Renal cortical epithelial cell (primary cell): ENCODE measurements around the gene HEXIM1. TPM values are rescaled to one million over a fixed set of nuclear protein-coding genes. Genes with fewer than 3 reads are reported as not detected.
A peak's percentile ranks its signal among the peaks of the same experiment; 100 is the strongest.

Experiments used
- DNase-seq: peaks from one replicate; pipeline ENCODE4 v3.0.0-alpha.2; 2011; ENCODE audit warnings: low read depth
- total RNA-seq: library from RNA; depleted of rRNA; stranded (reverse); fragments of >200 nt; gene quantifications from 2 replicates; pipeline ENCODE4 v1.2.3, GENCODE V29; 2014

HEXIM1 gene
- total RNA-seq, 1 donor from 2014 or later, result 38.0 TPM

- no peak for DNase-seq
These were observed 19.3 kb upstream of the HEXIM1 start for GRCh38 chr17:45128989-45129388.

GRCh38 chr17:45129426-45129939, 18.8 kb upstream of the HEXIM1 start:
- DNase-seq, result peak; percentile 28

- peak; percentile 38 for DNase-seq
These were observed 18.2 kb upstream of the HEXIM1 start for GRCh38 chr17:45129940-45130680.

- no peak for DNase-seq
These were observed 17.3 kb upstream of the HEXIM1 start for GRCh38 chr17:45130681-45131615.

GRCh38 chr17:45131616-45132319, 16.5 kb upstream of the HEXIM1 start:
- no peak for DNase-seq

GRCh38 chr17:45132320-45132571, 16.0 kb upstream of the HEXIM1 start, which contains the start of gene PLCD3:
Gene PLCD3 (minus strand): TSS chr17:45132515. CDS start chr17:45132410, 105 bp downstream.
- no peak for DNase-seq

GRCh38 chr17:45132572-45133463, 15.5 kb upstream of the HEXIM1 start:
- peak; percentile 50 for DNase-seq

- DNase-seq, result peak; percentile 98
These were observed 12.9 kb upstream of the HEXIM1 start, which contains the start of gene ACBD4 for GRCh38 chr17:45135192-45135977. Gene ACBD4 (plus strand): TSS chr17:45135687. CDS start chr17:45136145, 458 bp downstream.

- DNase-seq, result no peak
These were observed 12.1 kb upstream of the HEXIM1 start for GRCh38 chr17:45135978-45136791.

- no peak for DNase-seq
These were observed 11.3 kb upstream of the HEXIM1 start for GRCh38 chr17:45136846-45137560.

GRCh38 chr17:45137561-45138305, 10.5 kb upstream of the HEXIM1 start:
- DNase-seq, result no peak

GRCh38 chr17:45138911-45139532, 9.3 kb upstream of the HEXIM1 start:
- no peak for DNase-seq

GRCh38 chr17:45139533-45139920, 8.7 kb upstream of the HEXIM1 start:
- DNase-seq, result no peak

- no peak for DNase-seq
These were observed 5.1 kb upstream of the HEXIM1 start for GRCh38 chr17:45143094-45143670.

- no peak for DNase-seq
These were observed 4.5 kb upstream of the HEXIM1 start for GRCh38 chr17:45143767-45144198.

- DNase-seq, result no peak
These were observed 3.9 kb upstream of the HEXIM1 start for GRCh38 chr17:45144199-45145034.
